Keratinocyte (primary cell): ENCODE data around the gene MOB2.

Source experiments
- EZH2 ChIP-seq: IDR thresholded peaks from one replicate; pipeline ENCODE4 v1.6.1; 2012; ENCODE audit warnings: inconsistent platforms, mild to moderate bottlenecking, low read length, moderate library complexity
- TF ChIP-seq, protein P1 (sequence below), 3 experiments: IDR thresholded peaks in 1 of 3; conservative IDR thresholded peaks in 1 of 3; optimal IDR thresholded peaks in 1 of 3; 2 replicates in 2 of 3; 3 replicates in 1 of 3; pipeline versions ENCODE3 to v1.5.1; 2011; ENCODE audit warnings: low read length in 3 of 3, mild to moderate bottlenecking in 3 of 3, moderate library complexity in 2 of 3, control low read depth in 1 of 3, inconsistent platforms in 1 of 3; ENCODE audit not compliant: insufficient read depth in 2 of 3; ENCODE audit errors: extremely low read depth in 1 of 3

DNA sequence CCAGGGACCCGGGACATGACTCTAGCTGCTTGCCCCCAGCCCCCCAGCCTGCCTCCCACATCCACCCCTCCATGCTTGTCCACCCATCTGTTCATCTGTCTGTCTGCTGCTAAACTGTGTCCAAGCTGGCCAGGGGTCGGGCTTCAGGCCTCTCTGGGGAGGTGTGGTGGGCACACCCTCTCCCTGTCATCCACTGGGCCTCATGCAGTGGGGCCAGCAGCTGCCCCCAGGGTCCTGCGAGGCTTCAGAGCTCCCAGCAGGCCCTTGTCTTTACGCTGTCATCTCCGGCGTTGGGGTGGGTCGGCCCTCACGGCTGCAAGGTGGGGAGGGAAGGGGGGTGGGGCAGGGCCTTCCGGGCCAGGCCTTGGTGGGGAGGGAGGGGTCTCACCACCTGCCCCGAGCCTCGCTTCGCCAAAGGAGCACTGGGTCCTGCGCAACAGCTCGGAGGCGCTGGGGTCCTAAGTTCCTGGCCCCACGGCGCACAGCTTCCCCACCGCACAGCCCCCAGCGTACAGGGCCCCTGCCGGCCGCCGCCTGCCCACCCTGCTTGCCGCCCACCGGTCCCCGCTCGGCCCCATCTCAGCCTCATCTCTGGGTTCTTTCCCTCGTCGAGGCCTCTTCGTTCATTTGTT, 26.7 kb downstream of the MOB2 start:
- TF ChIP-seq, protein P1, sequence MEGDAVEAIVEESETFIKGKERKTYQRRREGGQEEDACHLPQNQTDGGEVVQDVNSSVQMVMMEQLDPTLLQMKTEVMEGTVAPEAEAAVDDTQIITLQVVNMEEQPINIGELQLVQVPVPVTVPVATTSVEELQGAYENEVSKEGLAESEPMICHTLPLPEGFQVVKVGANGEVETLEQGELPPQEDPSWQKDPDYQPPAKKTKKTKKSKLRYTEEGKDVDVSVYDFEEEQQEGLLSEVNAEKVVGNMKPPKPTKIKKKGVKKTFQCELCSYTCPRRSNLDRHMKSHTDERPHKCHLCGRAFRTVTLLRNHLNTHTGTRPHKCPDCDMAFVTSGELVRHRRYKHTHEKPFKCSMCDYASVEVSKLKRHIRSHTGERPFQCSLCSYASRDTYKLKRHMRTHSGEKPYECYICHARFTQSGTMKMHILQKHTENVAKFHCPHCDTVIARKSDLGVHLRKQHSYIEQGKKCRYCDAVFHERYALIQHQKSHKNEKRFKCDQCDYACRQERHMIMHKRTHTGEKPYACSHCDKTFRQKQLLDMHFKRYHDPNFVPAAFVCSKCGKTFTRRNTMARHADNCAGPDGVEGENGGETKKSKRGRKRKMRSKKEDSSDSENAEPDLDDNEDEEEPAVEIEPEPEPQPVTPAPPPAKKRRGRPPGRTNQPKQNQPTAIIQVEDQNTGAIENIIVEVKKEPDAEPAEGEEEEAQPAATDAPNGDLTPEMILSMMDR (optimal IDR thresholded peaks at IDR 0.05 in 1 of 3, IDR thresholded peaks at IDR 0.05 in 1 of 3, conservative IDR thresholded peaks at IDR 0.05 in 1 of 3; ENCODE audit: extremely low read depth in 1 of 3, insufficient read depth in 2 of 3, low read length in 3 of 3), result no peak
- TF ChIP-seq EZH2, result no peak
